Esophagus mucosa (tissue), 1 donor: ENCODE data around the gene SYT10. TPM values are rescaled to one million over a fixed set of nuclear protein-coding genes. Genes with fewer than 3 reads are reported as not detected.
"Not testable (repeated sequence)": the region's sequence is repeated elsewhere in the genome, so short reads cannot be mapped to it uniquely, and the experiment has no call there.

ENCODE experiments used
- ATAC-seq: fragments of 200-7000 bp; cut with Tn5 transposase; one replicate; pipeline ENCODE4 v1.9.1; 2020
- total RNA-seq: library from RNA; stranded (reverse); gene quantifications from one replicate; pipeline ENCODE4 v1.2.4, GENCODE V29; 2023
- donor health status: DM: yes; HTN: yes; CAD: no.

The SYT10 gene
- total RNA-seq, 1 donor from 2014 or later = not detected

- ATAC-seq = not testable (repeated sequence)
These were observed 107.6 kb downstream of the SYT10 start for GRCh38 chr12:33331961-33332398.

GRCh38 chr12:33330940-33331339 is 108.7 kb downstream of the SYT10 start:
- ATAC-seq = no peak
